Astrocyte (in vitro differentiated cells and primary cell): Measurements from ENCODE around the gene GLIPR1.

Experiments used
- CTCF ChIP-seq: IDR thresholded peaks from 2 replicates; pipeline ENCODE4 v1.5.1; 2011; ENCODE audit warnings: low read depth, mild to moderate bottlenecking, inconsistent platforms, low read length, moderate library complexity; ENCODE audit not compliant: insufficient read depth
- EZH2 ChIP-seq: IDR thresholded peaks from 2 replicates; pipeline ENCODE4 v1.6.1; 2012; ENCODE audit warnings: mild to moderate bottlenecking, low read length, inconsistent platforms; ENCODE audit not compliant: insufficient read depth

DNA sequence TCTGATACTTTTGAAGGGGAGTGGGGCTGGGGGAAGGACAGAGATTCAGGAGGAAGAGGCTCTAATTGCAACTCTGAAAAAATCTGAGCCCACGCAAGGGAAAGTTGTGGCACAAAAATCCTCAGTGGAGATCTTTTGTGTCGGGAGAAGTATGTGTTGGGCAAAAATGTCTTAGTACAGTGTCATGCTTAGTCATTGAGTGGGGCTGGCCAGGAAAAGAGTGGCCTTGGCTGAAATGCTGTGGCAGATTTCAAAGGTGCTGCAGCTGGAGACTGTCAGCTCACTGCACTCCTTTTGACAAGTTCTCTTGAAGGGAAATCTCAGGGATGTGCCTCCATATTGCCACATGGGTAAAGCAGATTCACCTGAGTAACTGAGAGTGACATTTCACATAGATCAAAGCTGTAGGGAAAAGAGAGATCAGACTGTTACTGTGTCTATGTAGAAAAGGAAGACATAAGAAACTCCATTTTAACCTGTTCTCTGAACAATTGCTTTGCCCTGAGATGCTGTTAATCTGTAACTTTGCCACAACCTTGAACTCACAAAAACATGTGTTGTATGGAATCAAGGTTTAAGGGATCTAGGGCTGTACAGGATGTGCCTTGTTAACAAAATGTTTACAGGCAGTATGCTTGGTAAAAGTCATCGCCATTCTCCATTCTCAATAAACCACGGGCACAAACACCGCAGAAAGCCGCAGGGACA, 36.0 kb upstream of the GLIPR1 start:
- TF ChIP-seq CTCF (no peak), EZH2 (no peak)
